HuH-7.5 (cell line): ENCODE data around the gene SLC25A38.
"Not testable (repeated sequence)": the region's sequence is repeated elsewhere in the genome, so short reads cannot be mapped to it uniquely, and the experiment has no call there.

ENCODE experiments used
- DNase-seq: peaks from one replicate; pipeline ENCODE4 v3.0.0; 2011; ENCODE audit warnings: low spot score

Gene SLC25A38

GRCh38 chr3:39407773-39408492 is 24.8 kb downstream of the SLC25A38 start:
- no peak for DNase-seq

GRCh38 chr3:39408493-39409372 is 25.6 kb downstream of the SLC25A38 start:
- DNase-seq = no peak

- DNase-seq = no peak
Observed at GRCh38 chr3:39409514-39410136, 26.5 kb downstream of the SLC25A38 start.

GRCh38 chr3:39410893-39411292 is 27.7 kb downstream of the SLC25A38 start:
- no peak for DNase-seq

- no peak for DNase-seq
Observed at GRCh38 chr3:39412668-39413260, 29.6 kb downstream of the SLC25A38 start.

GRCh38 chr3:39413691-39414420 is 30.7 kb downstream of the SLC25A38 start:
- no peak for DNase-seq

GRCh38 chr3:39414421-39414907 is 31.3 kb downstream of the SLC25A38 start:
- DNase-seq = no peak

- DNase-seq = not testable (repeated sequence)
Observed at GRCh38 chr3:39415302-39415701, 32.1 kb downstream of the SLC25A38 start.

GRCh38 chr3:39415983-39416382 is 32.8 kb downstream of the SLC25A38 start:
- DNase-seq = no peak

GRCh38 chr3:39416998-39417397 is 33.8 kb downstream of the SLC25A38 start:
- DNase-seq = not testable (repeated sequence)

- DNase-seq = not testable (repeated sequence)
Observed at GRCh38 chr3:39418556-39419225, 35.5 kb downstream of the SLC25A38 start.

- DNase-seq = no peak
Observed at GRCh38 chr3:39419742-39420315, 36.7 kb downstream of the SLC25A38 start.

- no peak for DNase-seq
Observed at GRCh38 chr3:39420543-39420942, 37.4 kb downstream of the SLC25A38 start.

- DNase-seq = no peak
Observed at GRCh38 chr3:39423436-39423970, 40.3 kb downstream of the SLC25A38 start.

- DNase-seq = no peak
Observed at GRCh38 chr3:39426312-39426711, 43.1 kb downstream of the SLC25A38 start.

- DNase-seq = no peak
Observed at GRCh38 chr3:39427506-39427905, 44.3 kb downstream of the SLC25A38 start.

GRCh38 chr3:39428745-39429201 is 45.6 kb downstream of the SLC25A38 start:
- no peak for DNase-seq

- DNase-seq = no peak
Observed at GRCh38 chr3:39429466-39429865, 46.3 kb downstream of the SLC25A38 start.

- no peak for DNase-seq
Observed at GRCh38 chr3:39432342-39432741, 49.2 kb downstream of the SLC25A38 start.

- DNase-seq = no peak
Observed at GRCh38 chr3:39433642-39434041, 50.5 kb downstream of the SLC25A38 start.
